OCI-LY1 (cell line): Measurements from ENCODE around the gene TRIM14.

ENCODE experiments used
- H2AFZ ChIP-seq: fragments of 200-600 bp; sonication (generic), shearing (Covaris generic); 2 replicates; pipeline ENCODE4 v1.6.0; 2014; ENCODE audit warnings: antibody characterized with exemption, mild to moderate bottlenecking, low read length
- H3F3A ChIP-seq: fragments of 200-600 bp; sonication (generic), shearing (Covaris generic); 2 replicates; pipeline ENCODE4 v1.6.0; 2014; ENCODE audit warnings: mild to moderate bottlenecking, antibody characterized with exemption, low read length, moderate library complexity; ENCODE audit not compliant: insufficient read depth
- H3K27ac ChIP-seq: fragments of 200-600 bp; sonication (generic); 2 replicates; pipeline ENCODE4 v1.5.1; 2014; ENCODE audit warnings: low read length, mixed run types, mild to moderate bottlenecking, low read depth; ENCODE audit not compliant: poor library complexity, severe bottlenecking
- H3K27me3 ChIP-seq: fragments of 200-600 bp; sonication (generic); 2 replicates; pipeline ENCODE4 v1.6.0; 2014; ENCODE audit warnings: antibody characterized with exemption, mild to moderate bottlenecking, low read length, moderate library complexity; ENCODE audit not compliant: insufficient read depth
- H3K36me3 ChIP-seq: fragments of 200-600 bp; sonication (generic); 2 replicates; pipeline ENCODE4 v1.6.1; 2014; ENCODE audit warnings: mild to moderate bottlenecking, antibody characterized with exemption, low read length, moderate library complexity, mixed read lengths; ENCODE audit not compliant: insufficient read depth
- H3K4me1 ChIP-seq: fragments of 200-600 bp; sonication (generic); 2 replicates; pipeline ENCODE4 v1.5.1; 2014; ENCODE audit warnings: mild to moderate bottlenecking, low read length, moderate library complexity; ENCODE audit not compliant: insufficient read depth, severe bottlenecking
- H3K4me2 ChIP-seq: fragments of 200-600 bp; sonication (generic), shearing (Covaris generic); 2 replicates; pipeline ENCODE4 v1.6.1; 2014; ENCODE audit warnings: low read length
- H3K4me3 ChIP-seq: fragments of 200-600 bp; sonication (generic); 2 replicates; pipeline ENCODE4 v1.5.1; 2014; ENCODE audit warnings: low read length, low read depth, mild to moderate bottlenecking, mixed read lengths; ENCODE audit not compliant: poor library complexity, severe bottlenecking
- H3K79me2 ChIP-seq: fragments of 200-600 bp; shearing (Covaris generic); 2 replicates; pipeline ENCODE4 v1.6.1; 2016; ENCODE audit warnings: mixed run types, low read length, mixed read lengths; ENCODE audit not compliant: insufficient read depth
- H3K9ac ChIP-seq: fragments of 200-600 bp; sonication (generic), shearing (Covaris generic); 2 replicates; pipeline ENCODE4 v1.6.1; 2014; ENCODE audit warnings: mild to moderate bottlenecking, low read length, mixed read lengths
- H3K9me2 ChIP-seq: fragments of 200-600 bp; sonication (generic), shearing (Covaris generic); 2 replicates; pipeline ENCODE4 v1.6.1; 2014; ENCODE audit warnings: low read depth, mild to moderate bottlenecking, low read length, mixed read lengths
- H3K9me3 ChIP-seq: fragments of 200-600 bp; shearing (Covaris generic); 2 replicates; pipeline ENCODE4 v1.6.1; 2014; ENCODE audit warnings: low read length, mixed read lengths
- H4K20me1 ChIP-seq: fragments of 200-600 bp; sonication (generic), shearing (Covaris generic); 2 replicates; pipeline ENCODE4 v1.6.0; 2016; ENCODE audit warnings: mild to moderate bottlenecking, low read length; ENCODE audit not compliant: insufficient read depth
- EZH2 ChIP-seq: fragments of 200-600 bp; sonication (generic), shearing (Covaris generic); IDR thresholded peaks from 2 replicates; pipeline ENCODE4 v1.8.0; 2017; ENCODE audit warnings: borderline replicate concordance, mixed run types, mild to moderate bottlenecking, antibody characterized with exemption, low read length, moderate library complexity, mixed read lengths
- TF ChIP-seq, protein P1 (sequence below): fragments of 200-600 bp; sonication (generic), shearing (Covaris generic); IDR thresholded peaks from 2 replicates; pipeline ENCODE4 v1.5.1; 2017; ENCODE audit warnings: mild to moderate bottlenecking, antibody characterized with exemption, low read length, moderate library complexity, mixed read lengths

Gene TRIM14

DNA sequence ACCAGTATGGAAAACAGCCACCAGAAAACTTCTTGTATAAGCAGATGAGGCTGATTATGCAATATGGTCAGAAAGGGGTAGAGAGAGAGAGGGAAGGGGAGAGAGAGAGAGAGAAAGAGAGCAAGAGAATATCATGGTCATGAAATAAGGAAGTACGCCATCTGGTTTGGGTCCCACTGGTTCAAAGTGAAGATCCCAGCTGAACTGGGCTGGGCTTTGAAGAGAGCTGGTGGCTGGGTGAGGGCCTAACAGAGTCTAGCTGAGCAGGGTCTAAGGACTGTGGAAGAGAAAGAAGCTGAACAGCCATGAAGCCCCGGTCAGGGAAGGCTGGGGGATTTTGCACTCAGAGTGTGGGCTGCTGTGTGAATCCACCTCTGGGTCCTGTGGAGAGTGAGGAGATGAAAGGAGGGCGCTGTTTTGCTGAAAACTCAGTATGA is 14.6 kb downstream of the TRIM14 start:
- H3K9me3 ChIP-seq = no peaks in the 10 kb centered on the region
- no peaks in the 10 kb centered on the region for H3K36me3 ChIP-seq
- H3K27me3 ChIP-seq = no peaks in the 10 kb centered on the region
- H3K79me2 ChIP-seq = no peaks in the 10 kb centered on the region
- peak overlapping the region; percentile 30 for H3K4me2 ChIP-seq
- H3K4me1 ChIP-seq = peaks cover 82% of the 10 kb centered on the region
- no peak for TF ChIP-seq EZH2
- TF ChIP-seq, protein P1, sequence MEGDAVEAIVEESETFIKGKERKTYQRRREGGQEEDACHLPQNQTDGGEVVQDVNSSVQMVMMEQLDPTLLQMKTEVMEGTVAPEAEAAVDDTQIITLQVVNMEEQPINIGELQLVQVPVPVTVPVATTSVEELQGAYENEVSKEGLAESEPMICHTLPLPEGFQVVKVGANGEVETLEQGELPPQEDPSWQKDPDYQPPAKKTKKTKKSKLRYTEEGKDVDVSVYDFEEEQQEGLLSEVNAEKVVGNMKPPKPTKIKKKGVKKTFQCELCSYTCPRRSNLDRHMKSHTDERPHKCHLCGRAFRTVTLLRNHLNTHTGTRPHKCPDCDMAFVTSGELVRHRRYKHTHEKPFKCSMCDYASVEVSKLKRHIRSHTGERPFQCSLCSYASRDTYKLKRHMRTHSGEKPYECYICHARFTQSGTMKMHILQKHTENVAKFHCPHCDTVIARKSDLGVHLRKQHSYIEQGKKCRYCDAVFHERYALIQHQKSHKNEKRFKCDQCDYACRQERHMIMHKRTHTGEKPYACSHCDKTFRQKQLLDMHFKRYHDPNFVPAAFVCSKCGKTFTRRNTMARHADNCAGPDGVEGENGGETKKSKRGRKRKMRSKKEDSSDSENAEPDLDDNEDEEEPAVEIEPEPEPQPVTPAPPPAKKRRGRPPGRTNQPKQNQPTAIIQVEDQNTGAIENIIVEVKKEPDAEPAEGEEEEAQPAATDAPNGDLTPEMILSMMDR = no peak; the same call in 1 of the 2 replicates
- H3F3A ChIP-seq = peaks cover 12% of the 10 kb centered on the region; the same call in 1 of the 2 replicates
- H2AFZ ChIP-seq = no peak overlapping the region
- H3K9me2 ChIP-seq = no peaks in the 10 kb centered on the region
- H3K9ac ChIP-seq = peak overlapping the region; percentile 47; the same call in 1 of the 2 replicates
- H4K20me1 ChIP-seq = no peaks in the 10 kb centered on the region
- no peak overlapping the region for H3K4me3 ChIP-seq
- peak overlapping the region; percentile 93 for H3K27ac ChIP-seq

DNA sequence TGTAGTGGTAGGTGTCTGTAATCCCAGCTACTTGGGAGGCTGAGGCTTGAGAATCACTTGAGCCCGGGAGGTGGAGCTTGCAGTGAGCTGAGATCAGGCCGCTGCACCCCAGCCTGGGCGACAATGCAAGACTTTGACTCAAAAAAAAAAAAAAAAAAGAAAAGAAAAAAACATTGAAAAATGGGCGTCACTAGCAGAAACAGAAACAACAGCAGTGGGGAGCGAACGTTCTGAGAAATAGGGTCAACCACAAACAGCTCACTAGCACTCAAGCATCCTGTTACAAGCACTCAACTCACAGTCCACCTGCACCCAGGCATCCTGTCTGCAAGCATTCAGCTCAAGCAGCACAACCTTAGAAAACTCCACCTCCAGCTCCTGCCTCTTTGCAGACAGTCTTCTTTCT is 17.2 kb downstream of the TRIM14 start:
- H3K27ac ChIP-seq = peak overlapping the region; percentile 93
- no peaks in the 10 kb centered on the region for H3K36me3 ChIP-seq
- H3K4me3 ChIP-seq = peak overlapping the region; percentile 46
- peaks cover 12% of the 10 kb centered on the region; the same call in 1 of the 2 replicates for H3F3A ChIP-seq
- no peaks in the 10 kb centered on the region for H4K20me1 ChIP-seq
- H3K27me3 ChIP-seq = no peaks in the 10 kb centered on the region
- H3K9ac ChIP-seq = peak overlapping the region; percentile 50; the same call in 1 of the 2 replicates
- H3K9me3 ChIP-seq = no peaks in the 10 kb centered on the region
- H3K4me2 ChIP-seq = peak overlapping the region; percentile 80
- H3K79me2 ChIP-seq = no peaks in the 10 kb centered on the region
- H3K4me1 ChIP-seq = peaks cover 79% of the 10 kb centered on the region
- H3K9me2 ChIP-seq = no peaks in the 10 kb centered on the region
- no peak for TF ChIP-seq EZH2
- TF ChIP-seq, protein P1 = no peak
- H2AFZ ChIP-seq = no peak overlapping the region

DNA sequence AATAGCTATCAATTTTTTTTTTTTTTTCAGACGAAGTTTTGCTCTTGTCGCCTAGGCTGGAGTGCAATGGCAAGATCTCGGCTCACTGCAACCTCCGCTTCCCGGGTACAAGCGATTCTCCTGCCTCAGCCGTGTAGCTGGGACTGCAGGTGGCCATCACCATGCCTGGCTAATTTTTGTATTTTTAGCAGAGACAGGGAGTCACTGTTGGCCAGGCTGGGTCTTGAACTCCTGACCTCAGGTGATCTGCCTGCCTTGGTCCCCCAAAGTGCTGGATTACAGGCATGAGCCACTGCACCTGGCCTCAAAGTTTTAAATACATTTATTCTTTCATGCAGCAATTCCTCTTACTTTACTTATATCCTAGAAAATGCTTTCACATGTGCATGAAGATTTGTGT is 17.6 kb downstream of the TRIM14 start:
- peaks cover 12% of the 10 kb centered on the region; the same call in 1 of the 2 replicates for H3F3A ChIP-seq
- H4K20me1 ChIP-seq = no peaks in the 10 kb centered on the region
- no peak for TF ChIP-seq EZH2
- TF ChIP-seq, protein P1 = no peak
- peak overlapping the region; percentile 18; the same call in 1 of the 2 replicates for H3K9ac ChIP-seq
- H3K4me1 ChIP-seq = peaks cover 79% of the 10 kb centered on the region
- H3K79me2 ChIP-seq = no peaks in the 10 kb centered on the region
- H3K9me2 ChIP-seq = no peaks in the 10 kb centered on the region
- no peak overlapping the region for H2AFZ ChIP-seq
- H3K27ac ChIP-seq = peak overlapping the region; percentile 93
- peak overlapping the region; percentile 46 for H3K4me3 ChIP-seq
- H3K9me3 ChIP-seq = no peaks in the 10 kb centered on the region
- H3K4me2 ChIP-seq = peak overlapping the region; percentile 80
- no peaks in the 10 kb centered on the region for H3K36me3 ChIP-seq
- no peaks in the 10 kb centered on the region for H3K27me3 ChIP-seq
